GM12878 (cell line): ENCODE data around the gene CACNA1E. TPM values are rescaled to one million over a fixed set of nuclear protein-coding genes. Genes with fewer than 3 reads are reported as not detected.

Experiments used
- ATAC-seq: fragments of 200-7000 bp; cut with Tn5 transposase; 3 replicates; pipeline ENCODE4 v1.9.1; 2020; ENCODE audit warnings: mild to moderate bottlenecking, moderate library complexity
- BruUV-seq: library from RNA; stranded (reverse); fragments of 400-500 nt; replicated peaks from 2 replicates; lab custom pipeline; 2021; lab: Mats Ljungman, UMichigan
- CTCF ChIA-PET: fragments of 300-600 bp; sonication (Branson Sonifier 250); formaldehyde crosslinking; extraction: SDS; loops from one replicate; lab custom pipeline; 2021; ENCODE audit warnings: inconsistent platforms; lab: Yijun Ruan, JAX
- POLR2A ChIA-PET: fragments of 350-600 bp; formaldehyde crosslinking; extraction: SDS; loops from one replicate; lab custom pipeline; 2021; ENCODE audit warnings: inconsistent platforms; lab: Charles Lee
- RAD21 ChIA-PET: fragments of 300-600 bp; sonication (Branson Sonifier 250); formaldehyde crosslinking; loops from one replicate; lab custom pipeline; 2023; ENCODE audit warnings: antibody characterized with exemption; ENCODE audit not compliant: unreplicated experiment; lab: Charles Lee
- SMC1A ChIA-PET: fragments of 300-600 bp; sonication (Branson Sonifier 250); formaldehyde crosslinking; loops from one replicate; lab custom pipeline; 2023; ENCODE audit not compliant: unreplicated experiment, uncharacterized antibody; lab: Charles Lee
- DNase-seq: peaks from one replicate; pipeline ENCODE4 v3.0.0-alpha.2; 2011; ENCODE audit warnings: low read depth, low spot score
- FAIRE-seq: peaks from 3 replicates; lab custom pipeline; 2011; peaks lifted over from hg19 to GRCh38; lab: Jason Lieb, UNC
- H2AFZ ChIP-seq: 2 replicates; pipeline ENCODE4 v1.6.0; 2011; ENCODE audit warnings: low read depth, low read length, control low read depth; ENCODE audit not compliant: control insufficient read depth
- H3K27ac ChIP-seq: 2 replicates; pipeline ENCODE4 v1.5.1; 2011; ENCODE audit warnings: control low read depth; ENCODE audit not compliant: control insufficient read depth, insufficient read depth
- H3K27me3 ChIP-seq, 2 experiments: replicated peaks in 1 of 2; 2 replicates each; pipeline versions ENCODE4 v1.6.0 to v1.6.1; 2011; ENCODE audit warnings: low read length in 1 of 2; ENCODE audit not compliant: control insufficient read depth in 2 of 2, insufficient read depth in 2 of 2
- H3K36me3 ChIP-seq, 2 experiments: 2 replicates each; pipeline ENCODE4 v1.5.1; 2011; ENCODE audit warnings: low read length in 1 of 2; ENCODE audit not compliant: control insufficient read depth in 2 of 2, insufficient read depth in 2 of 2
- H3K4me1 ChIP-seq: 2 replicates; pipeline ENCODE4 v1.6.1; 2011; ENCODE audit warnings: mild to moderate bottlenecking, low read length, moderate library complexity, mixed read lengths; ENCODE audit not compliant: control insufficient read depth, insufficient read depth
- H3K4me2 ChIP-seq: 2 replicates; pipeline ENCODE4 v1.6.0; 2011; ENCODE audit warnings: control low read depth; ENCODE audit not compliant: control insufficient read depth, insufficient read depth
- H3K4me3 ChIP-seq: fragments of 200-600 bp; sonication (generic); 2 replicates; pipeline ENCODE4 v1.5.1; 2016
- H3K79me2 ChIP-seq: 2 replicates; pipeline ENCODE4 v1.6.0; 2011; ENCODE audit warnings: low read length; ENCODE audit not compliant: control insufficient read depth, insufficient read depth
- H3K9ac ChIP-seq: 2 replicates; pipeline ENCODE4 v1.8.0; 2011; ENCODE audit warnings: low read length, control low read depth, mixed read lengths; ENCODE audit not compliant: control insufficient read depth, insufficient read depth
- H3K9me3 ChIP-seq: replicated peaks from 3 replicates; pipeline ENCODE4 v1.5.1; 2011; ENCODE audit warnings: mild to moderate bottlenecking, low read length; ENCODE audit not compliant: control insufficient read depth, insufficient read depth
- H4K20me1 ChIP-seq: 2 replicates; pipeline ENCODE4 v1.6.0; 2011; ENCODE audit not compliant: control insufficient read depth, insufficient read depth
- CUX1 ChIP-seq: IDR thresholded peaks from 2 replicates; pipeline ENCODE4 v1.6.1; 2012; ENCODE audit warnings: improper control_type of control experiment, low read depth, low read length; ENCODE audit not compliant: insufficient replicate concordance
- PKNOX1 ChIP-seq: fragments of 450-650 bp; IDR thresholded peaks from 2 replicates; pipeline ENCODE4 v1.6.1; 2016; ENCODE audit warnings: mild to moderate bottlenecking
- RELB ChIP-seq: fragments of 450-650 bp; IDR thresholded peaks from 2 replicates; pipeline ENCODE4 v1.6.1; 2017; ENCODE audit warnings: low read depth, mild to moderate bottlenecking, moderate library complexity
- SMAD1 ChIP-seq: fragments of 450-650 bp; IDR thresholded peaks from 2 replicates; pipeline ENCODE4 v1.6.1; 2018; ENCODE audit warnings: mild to moderate bottlenecking, low read depth; ENCODE audit not compliant: partially characterized antibody
- STAT1 ChIP-seq: fragments of 450-650 bp; conservative IDR thresholded peaks from 2 replicates; pipeline ENCODE4 v1.6.1; 2014; ENCODE audit warnings: antibody characterized with exemption, mild to moderate bottlenecking
- ZBTB11 ChIP-seq: fragments of 450-650 bp; formaldehyde crosslinking; IDR thresholded peaks from 2 replicates; pipeline ENCODE4 v1.5.0; 2022; ENCODE audit warnings: mild to moderate bottlenecking, missing genetic modification characterization
- ZNF592 ChIP-seq: fragments of 450-650 bp; IDR thresholded peaks from 2 replicates; pipeline ENCODE4 v1.6.1; 2017; ENCODE audit warnings: mild to moderate bottlenecking, moderate library complexity
- WGBS: methylation state at CpG from one replicate; pipeline ENCODE4 v1.1.6; 2016; ENCODE audit warnings: low lambda C conversion rate; ENCODE audit not compliant: insufficient replicate concordance, insufficient coverage; ENCODE audit errors: missing lambda C conversion rate; 5-methylcytosine and 5-hydroxymethylcytosine counted together
- in situ Hi-C: fragments of 300-500 bp; cut with MboI; formaldehyde crosslinking; loops from 9 replicates; pipeline ENCODE4 v1.14.3; 2018; ENCODE audit warnings: mixed read lengths
- intact Hi-C: fragments of 100-400 bp; cut with micrococcal nuclease; formaldehyde crosslinking; loops from one replicate; pipeline ENCODE4 v1.14.2; 2022; ENCODE audit not compliant: unreplicated experiment
- polyA plus RNA-seq, 11 experiments: library from polyadenylated mRNA; depleted of rRNA in 4 of 11; unstranded in 6 of 11; stranded (reverse) in 5 of 11; fragments of >200 nt; fragmentation: Nextera tagmentation in 4 of 11; fragmentation: Illumina TruSeq in 1 of 11; extraction: Ambion mirVana in 4 of 11; extraction: Trizol in 1 of 11; gene quantifications; 1 replicate in 1 of 11; 2 replicates in 10 of 11; pipeline versions ENCODE4 v1.2.1 to v1.2.3, GENCODE V29; 2011 to 2016; ENCODE audit warnings: inconsistent platforms in 2 of 11, missing spikeins in 2 of 11, low read depth in 1 of 11
- total RNA-seq, 4 experiments: library from RNA; depleted of rRNA in 3 of 4; stranded (reverse); fragments of >200 nt in 3 of 4; fragmentation: Illumina TruSeq in 1 of 4; extraction: Trizol in 1 of 4; gene quantifications; 2 replicates each; pipeline versions ENCODE4 v1.2.1 to v1.2.3, GENCODE V29; 2013 to 2021

The CACNA1E gene
- total and polyA plus RNA-seq, 10 of the 15 experiments (the other 5 are each of a cell fraction or from before 2014, with no cell fraction given) = 0.57 to 22.0 (median 8.5) TPM

GRCh38 chr1:181779343-181779742 lies 296.0 kb downstream of the CACNA1E start:
- H3K27me3 ChIP-seq = no peaks in the 10 kb centered on the region
- FAIRE-seq (no peak), DNase-seq (no peak), ATAC-seq (no peak)
- H3K4me3 ChIP-seq = no peak overlapping the region
- RAD21 ChIA-PET = no interaction called here
- H4K20me1 ChIP-seq = no peaks in the 10 kb centered on the region
- H3K79me2 ChIP-seq = no peaks in the 10 kb centered on the region
- no peak overlapping the region for H2AFZ ChIP-seq
- WGBS = 73% methylated on average over 6 of the region's 6 CpGs
- SMC1A ChIA-PET = no interaction called here
- H3K27ac ChIP-seq = no peak overlapping the region
- POLR2A ChIA-PET = no interaction called here
- H3K9me3 ChIP-seq = no peaks in the 10 kb centered on the region
- no peaks in the 10 kb centered on the region for H3K4me1 ChIP-seq
- no peak overlapping the region for H3K4me2 ChIP-seq
- intact Hi-C loops (no loop called here), in situ Hi-C loops (no loop called here)
- no TSS peak for BruUV-seq
- CTCF ChIA-PET = interaction anchor here (1.6 kb wide), 1 partner anchor 157 kb away, joined by 3 read pairs; no protein-coding TSS in a partner anchor
- no peak overlapping the region for H3K9ac ChIP-seq
- H3K36me3 ChIP-seq = peaks cover 0 to 1% of the 10 kb centered on the region in 2 experiments; a peak in 1 of 4 replicates
- TF ChIP-seq CUX1 = no peak
- TF ChIP-seq PKNOX1 = no peak
- no peak for TF ChIP-seq STAT1
- no peak for TF ChIP-seq SMAD1
- no peak for TF ChIP-seq ZNF592
- TF ChIP-seq RELB = no peak
- no peak for TF ChIP-seq ZBTB11 (CRISPR knock-in tag)
